Measurements from ENCODE around the gene GSK3B.

Gene GSK3B

GRCh38 chr3:119856695-119857094 is 237.6 kb downstream of the GSK3B start:
- Histone ChIP-seq H3K36me3 (ENCODE audit: control insufficient read depth, insufficient read depth, low read length) (peaks cover 30% of the 10 kb centered on the region), H3K4me3 (ENCODE audit: low read depth, low read length) (no peak overlapping the region), H3K4me1 (ENCODE audit: control insufficient read depth, insufficient read depth, low read length) (no peaks in the 10 kb centered on the region), H3K9me3 (ENCODE audit: control insufficient read depth, insufficient read depth, low read depth, low read length) (peaks cover 12% of the 10 kb centered on the region; the same call in 1 of the 2 replicates), H3K9ac (ENCODE audit: low read length) (no peak overlapping the region), H3K27me3 (ENCODE audit: control insufficient read depth, insufficient read depth, low read length) (no peaks in the 10 kb centered on the region), H3K27ac (ENCODE audit: low read depth, low read length) (no peak overlapping the region)

DNA sequence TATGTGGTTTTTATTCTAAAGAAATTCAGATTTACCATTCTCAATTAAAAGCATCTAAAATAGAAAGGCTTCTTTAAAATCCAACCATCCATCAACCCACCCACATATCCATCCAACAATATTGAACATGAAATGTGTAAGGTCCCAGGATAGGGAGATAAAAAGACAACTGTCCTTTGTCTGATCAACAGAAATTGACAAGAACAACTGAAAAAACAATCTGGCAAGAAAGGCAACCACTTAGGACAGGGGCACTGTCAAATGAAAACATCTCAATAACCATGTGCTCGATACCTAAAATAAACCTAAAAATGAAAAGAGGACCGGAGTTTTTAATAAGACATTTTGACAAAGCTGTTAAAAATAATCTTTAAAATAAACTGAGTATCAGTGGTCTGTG is 245.1 kb downstream of the GSK3B start:
- H3K36me3 ChIP-seq (ENCODE audit: control insufficient read depth, insufficient read depth, low read length), result peaks cover 2% of the 10 kb centered on the region; the same call in 1 of the 2 replicates

GRCh38 chr3:119841808-119842471 is 252.3 kb downstream of the GSK3B start:
- no peaks in the 10 kb centered on the region for H3K4me1 ChIP-seq (ENCODE audit: control insufficient read depth, insufficient read depth, low read length)
- H3K36me3 ChIP-seq (ENCODE audit: control insufficient read depth, insufficient read depth, low read length), result peaks cover 3% of the 10 kb centered on the region; the same call in 1 of the 2 replicates
- no peak overlapping the region for H3K4me3 ChIP-seq (ENCODE audit: low read depth, low read length)
- H3K27me3 ChIP-seq (ENCODE audit: control insufficient read depth, insufficient read depth, low read length), result no peaks in the 10 kb centered on the region
- no peak overlapping the region for H3K9ac ChIP-seq (ENCODE audit: low read length)
- no peak overlapping the region for H3K27ac ChIP-seq (ENCODE audit: low read depth, low read length)
- H3K9me3 ChIP-seq (ENCODE audit: control insufficient read depth, insufficient read depth, low read depth, low read length), result no peaks in the 10 kb centered on the region

More for the DNA sequence above, 245.1 kb downstream of the GSK3B start:
- Histone ChIP-seq H3K4me3 (ENCODE audit: low read depth, low read length) (no peak overlapping the region), H3K27me3 (ENCODE audit: control insufficient read depth, insufficient read depth, low read length) (no peaks in the 10 kb centered on the region), H3K9ac (ENCODE audit: low read length) (no peak overlapping the region), H3K4me1 (ENCODE audit: control insufficient read depth, insufficient read depth, low read length) (no peaks in the 10 kb centered on the region), H3K9me3 (ENCODE audit: control insufficient read depth, insufficient read depth, low read depth, low read length) (no peaks in the 10 kb centered on the region), H3K27ac (ENCODE audit: low read depth, low read length) (no peak overlapping the region)

DNA sequence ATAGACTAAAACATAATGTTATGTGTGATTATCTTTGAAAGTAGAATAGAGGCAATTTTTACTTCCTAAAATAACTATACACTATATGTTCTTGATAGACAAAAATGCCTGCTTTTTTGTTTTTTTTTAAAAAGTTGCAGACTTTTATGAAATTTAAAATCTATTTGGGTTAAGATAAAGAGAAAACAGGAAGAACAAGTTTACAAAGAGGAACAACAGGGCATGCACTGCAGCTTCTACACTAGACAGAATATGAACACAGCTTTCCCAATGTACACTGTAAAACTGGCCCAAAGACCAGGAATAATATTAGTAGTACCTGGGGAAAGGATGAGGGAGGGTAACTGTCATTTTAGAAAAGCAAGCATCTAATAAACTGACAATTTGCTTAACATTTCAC is 258.7 kb downstream of the GSK3B start:
- H3K36me3 ChIP-seq (ENCODE audit: control insufficient read depth, insufficient read depth, low read length), result no peaks in the 10 kb centered on the region; the same call in 1 of the 2 replicates
- H3K9me3 ChIP-seq (ENCODE audit: control insufficient read depth, insufficient read depth, low read depth, low read length), result no peaks in the 10 kb centered on the region
- H3K4me3 ChIP-seq (ENCODE audit: low read depth, low read length), result no peak overlapping the region
- H3K9ac ChIP-seq (ENCODE audit: low read length), result no peak overlapping the region
- H3K27me3 ChIP-seq (ENCODE audit: control insufficient read depth, insufficient read depth, low read length), result no peaks in the 10 kb centered on the region
- no peak overlapping the region for H3K27ac ChIP-seq (ENCODE audit: low read depth, low read length)
- peaks cover 10% of the 10 kb centered on the region; the same call in 1 of the 2 replicates for H3K4me1 ChIP-seq (ENCODE audit: control insufficient read depth, insufficient read depth, low read length)

DNA sequence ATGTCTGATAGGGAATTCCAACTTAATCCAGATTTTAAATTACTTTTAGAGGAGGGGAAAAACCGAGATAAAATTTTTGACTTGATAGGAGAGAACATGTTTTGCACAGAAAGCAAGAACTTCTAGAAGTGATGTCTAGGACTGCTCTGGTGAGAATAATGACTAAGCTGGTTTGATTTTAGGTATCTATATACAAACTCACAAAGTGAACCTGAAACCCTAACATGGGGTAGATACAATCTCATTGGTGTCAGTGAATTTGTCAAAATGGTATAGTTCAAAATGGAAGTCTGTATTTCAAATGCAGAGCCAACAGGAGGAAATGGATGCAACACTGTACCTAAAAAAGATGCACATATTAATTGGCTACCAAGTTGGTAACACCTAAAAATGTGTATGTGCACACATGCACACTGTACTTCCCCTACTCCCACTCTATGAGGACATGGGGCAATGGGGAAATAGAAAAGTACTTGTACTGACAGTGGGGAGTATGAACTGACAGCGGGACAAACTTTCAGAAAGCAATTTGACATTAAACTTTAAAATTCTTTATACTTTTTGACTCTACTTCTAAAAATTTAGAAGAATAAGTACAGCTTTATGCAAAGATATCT is 259.4 kb downstream of the GSK3B start:
- no peaks in the 10 kb centered on the region; the same call in 1 of the 2 replicates for H3K36me3 ChIP-seq (ENCODE audit: control insufficient read depth, insufficient read depth, low read length)
- H3K4me3 ChIP-seq (ENCODE audit: low read depth, low read length), result no peak overlapping the region
- no peaks in the 10 kb centered on the region for H3K9me3 ChIP-seq (ENCODE audit: control insufficient read depth, insufficient read depth, low read depth, low read length)
- no peak overlapping the region for H3K9ac ChIP-seq (ENCODE audit: low read length)
- no peak overlapping the region for H3K27ac ChIP-seq (ENCODE audit: low read depth, low read length)
- H3K4me1 ChIP-seq (ENCODE audit: control insufficient read depth, insufficient read depth, low read length), result peaks cover 10% of the 10 kb centered on the region; the same call in 1 of the 2 replicates
- no peaks in the 10 kb centered on the region for H3K27me3 ChIP-seq (ENCODE audit: control insufficient read depth, insufficient read depth, low read length)

DNA sequence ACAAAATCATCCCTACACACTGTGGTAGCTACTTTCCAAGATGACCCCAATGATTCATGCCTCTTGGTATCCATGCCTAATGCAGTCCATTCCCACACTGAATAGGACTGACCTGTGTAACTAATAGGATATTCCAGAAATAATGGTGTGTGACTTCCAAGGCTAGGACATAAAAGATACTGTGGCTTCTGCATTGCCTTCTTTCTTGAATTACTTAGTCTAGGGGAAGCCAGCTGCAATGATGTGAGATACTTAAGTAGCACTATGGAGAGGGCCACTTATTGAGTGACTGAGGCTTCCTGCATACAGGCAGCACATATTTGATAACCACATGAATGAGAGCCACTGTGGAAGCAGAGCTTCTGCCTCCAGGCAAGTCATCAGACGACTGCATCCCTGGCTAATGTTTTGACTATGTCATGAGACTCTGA is 262.3 kb downstream of the GSK3B start:
- H3K36me3 ChIP-seq (ENCODE audit: control insufficient read depth, insufficient read depth, low read length), result no peaks in the 10 kb centered on the region

DNA sequence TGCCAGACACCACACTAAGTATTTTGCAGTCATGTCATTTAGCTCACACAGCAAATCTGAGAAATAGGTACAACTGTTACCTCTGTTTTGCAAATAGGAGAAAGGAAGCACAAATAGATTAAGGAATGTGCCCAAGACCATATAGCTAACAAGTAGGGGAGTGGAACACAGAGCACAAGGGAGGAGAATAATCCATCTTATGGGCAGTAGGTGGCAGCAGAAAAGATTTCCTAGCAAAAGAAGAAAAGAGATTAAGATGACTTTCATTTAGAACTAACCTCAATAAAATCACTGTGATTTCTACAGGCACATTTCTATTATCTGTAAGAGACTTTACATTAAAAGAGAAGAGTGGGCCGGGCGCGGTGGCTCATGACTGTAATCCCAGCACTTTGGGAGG is 263.2 kb downstream of the GSK3B start:
- Histone ChIP-seq H3K27ac (ENCODE audit: low read depth, low read length) (no peak overlapping the region), H3K27me3 (ENCODE audit: control insufficient read depth, insufficient read depth, low read length) (no peaks in the 10 kb centered on the region), H3K4me1 (ENCODE audit: control insufficient read depth, insufficient read depth, low read length) (peaks cover 26% of the 10 kb centered on the region), H3K36me3 (ENCODE audit: control insufficient read depth, insufficient read depth, low read length) (no peaks in the 10 kb centered on the region), H3K9me3 (ENCODE audit: control insufficient read depth, insufficient read depth, low read depth, low read length) (no peaks in the 10 kb centered on the region), H3K4me3 (ENCODE audit: low read depth, low read length) (no peak overlapping the region), H3K9ac (ENCODE audit: low read length) (no peak overlapping the region)

More for the DNA sequence above, 262.3 kb downstream of the GSK3B start:
- Histone ChIP-seq H3K27ac (ENCODE audit: low read depth, low read length) (no peak overlapping the region), H3K9me3 (ENCODE audit: control insufficient read depth, insufficient read depth, low read depth, low read length) (no peaks in the 10 kb centered on the region), H3K27me3 (ENCODE audit: control insufficient read depth, insufficient read depth, low read length) (no peaks in the 10 kb centered on the region), H3K4me1 (ENCODE audit: control insufficient read depth, insufficient read depth, low read length) (peaks cover 26% of the 10 kb centered on the region), H3K9ac (ENCODE audit: low read length) (no peak overlapping the region), H3K4me3 (ENCODE audit: low read depth, low read length) (no peak overlapping the region)

GRCh38 chr3:119829420-119829819 is 264.8 kb downstream of the GSK3B start:
- Histone ChIP-seq H3K27ac (ENCODE audit: low read depth, low read length) (no peak overlapping the region), H3K36me3 (ENCODE audit: control insufficient read depth, insufficient read depth, low read length) (no peaks in the 10 kb centered on the region), H3K9me3 (ENCODE audit: control insufficient read depth, insufficient read depth, low read depth, low read length) (no peaks in the 10 kb centered on the region), H3K4me3 (ENCODE audit: low read depth, low read length) (no peak overlapping the region), H3K27me3 (ENCODE audit: control insufficient read depth, insufficient read depth, low read length) (no peaks in the 10 kb centered on the region), H3K9ac (ENCODE audit: low read length) (no peak overlapping the region), H3K4me1 (ENCODE audit: control insufficient read depth, insufficient read depth, low read length) (peaks cover 26% of the 10 kb centered on the region)

- H3K27me3 ChIP-seq (ENCODE audit: control insufficient read depth, insufficient read depth, low read length), result no peaks in the 10 kb centered on the region
- no peaks in the 10 kb centered on the region for H3K9me3 ChIP-seq (ENCODE audit: control insufficient read depth, insufficient read depth, low read depth, low read length)
- H3K36me3 ChIP-seq (ENCODE audit: control insufficient read depth, insufficient read depth, low read length), result no peaks in the 10 kb centered on the region
- peaks cover 19% of the 10 kb centered on the region for H3K4me1 ChIP-seq (ENCODE audit: control insufficient read depth, insufficient read depth, low read length)
- H3K9ac ChIP-seq (ENCODE audit: low read length), result no peak overlapping the region
- no peak overlapping the region for H3K27ac ChIP-seq (ENCODE audit: low read depth, low read length)
- no peak overlapping the region for H3K4me3 ChIP-seq (ENCODE audit: low read depth, low read length)
Observed at GRCh38 chr3:119826711-119827608, 267.3 kb downstream of the GSK3B start.

GRCh38 chr3:119825820-119826219 is 268.4 kb downstream of the GSK3B start:
- Histone ChIP-seq H3K36me3 (ENCODE audit: control insufficient read depth, insufficient read depth, low read length) (no peaks in the 10 kb centered on the region), H3K9ac (ENCODE audit: low read length) (no peak overlapping the region), H3K4me3 (ENCODE audit: low read depth, low read length) (no peak overlapping the region), H3K9me3 (ENCODE audit: control insufficient read depth, insufficient read depth, low read depth, low read length) (no peaks in the 10 kb centered on the region), H3K27ac (ENCODE audit: low read depth, low read length) (no peak overlapping the region), H3K27me3 (ENCODE audit: control insufficient read depth, insufficient read depth, low read length) (no peaks in the 10 kb centered on the region), H3K4me1 (ENCODE audit: control insufficient read depth, insufficient read depth, low read length) (peaks cover 16% of the 10 kb centered on the region; the same call in 1 of the 2 replicates)

GRCh38 chr3:119819806-119820205 is 274.4 kb downstream of the GSK3B start:
- no peaks in the 10 kb centered on the region for H3K9me3 ChIP-seq (ENCODE audit: control insufficient read depth, insufficient read depth, low read depth, low read length)
- H3K4me1 ChIP-seq (ENCODE audit: control insufficient read depth, insufficient read depth, low read length), result no peaks in the 10 kb centered on the region
- H3K27me3 ChIP-seq (ENCODE audit: control insufficient read depth, insufficient read depth, low read length), result no peaks in the 10 kb centered on the region
- H3K9ac ChIP-seq (ENCODE audit: low read length), result no peak overlapping the region
- no peaks in the 10 kb centered on the region for H3K36me3 ChIP-seq (ENCODE audit: control insufficient read depth, insufficient read depth, low read length)
- H3K27ac ChIP-seq (ENCODE audit: low read depth, low read length), result no peak overlapping the region
- H3K4me3 ChIP-seq (ENCODE audit: low read depth, low read length), result no peak overlapping the region

Measured in HUES6 (cell line).